ENCODE data around the gene MFSD6. TPM values are rescaled to one million over a fixed set of nuclear protein-coding genes. Genes with fewer than 3 reads are reported as not detected.

Gene MFSD6
- total and polyA plus RNA-seq, 2 of the 8 experiments (the other 6 are each of a cell fraction or from before 2014, with no cell fraction given): 1.8 to 5.1 TPM

- no peaks in the 10 kb centered on the region for H4K20me1 ChIP-seq (replicated peaks in 1 of 2; ENCODE audit: control insufficient read depth in 1 of 2, insufficient read depth in 2 of 2, low read length in 2 of 2)
- H4K91ac ChIP-seq (replicated peaks; ENCODE audit: insufficient read length, low read length): no peak overlapping the region
- no peak overlapping the region for H3K23ac ChIP-seq (ENCODE audit: insufficient read length)
- no peak overlapping the region for H2AFZ ChIP-seq (ENCODE audit: low read length)
- no peaks in the 10 kb centered on the region for H3K79me2 ChIP-seq (ENCODE audit: control insufficient read depth in 1 of 2, insufficient read depth in 2 of 2, low read length in 2 of 2)
- H3K56ac ChIP-seq (replicated peaks; ENCODE audit: insufficient read length, low read depth, low read length): no peak overlapping the region
- H3K9ac ChIP-seq (replicated peaks in 1 of 4; ENCODE audit: extremely low read depth in 1 of 4, low read depth in 3 of 4, low read length in 3 of 4): no peak overlapping the region
- ChIA-PET POLR2A (ENCODE audit: partially characterized antibody) (no interaction called here), CTCF (ENCODE audit: partially characterized antibody) (interaction anchor here (0.8 to 1.3 kb wide), 2 partner anchors 22 to 27 kb away, joined by 3 read pairs; no protein-coding TSS in a partner anchor)
- no peak overlapping the region for H2BK120ac ChIP-seq (replicated peaks; ENCODE audit: low read depth, low read length)
- no peak overlapping the region for H3K18ac ChIP-seq (ENCODE audit: extremely low read depth, low read length)
- H3K27me3 ChIP-seq (replicated peaks in 1 of 4; ENCODE audit: control insufficient read depth in 3 of 4, extremely low read depth in 1 of 4, insufficient read depth in 3 of 4, low read length in 3 of 4): no peaks in the 10 kb centered on the region
- no peak overlapping the region for H3K4me2 ChIP-seq (ENCODE audit: insufficient read depth in 1 of 2, low read depth in 2 of 2, low read length in 2 of 2)
- TF ChIP-seq TBP (IDR thresholded peaks at IDR 0.05; ENCODE audit: low read depth, low read length) (no peak), JUND (IDR thresholded peaks at IDR 0.05; ENCODE audit: low read length) (no peak), GTF2F1 (IDR thresholded peaks at IDR 0.05; ENCODE audit: borderline replicate concordance, low read depth, low read length) (no peak), RAD21 (IDR thresholded peaks at IDR 0.05 in 1 of 2, conservative IDR thresholded peaks at IDR 0.05 in 1 of 2; ENCODE audit: low read depth in 2 of 2, low read length in 2 of 2) (no peak), MAFK (IDR thresholded peaks at IDR 0.05; ENCODE audit: low read depth, low read length) (no peak), ASH2L (IDR thresholded peaks at IDR 0.05; ENCODE audit: low read length) (no peak), POLR2AphosphoS5 (IDR thresholded peaks at IDR 0.05; ENCODE audit: low read depth, low read length) (no peak), SIX5 (IDR thresholded peaks at IDR 0.05; ENCODE audit: low read depth, low read length) (no peak), RBBP5 (IDR thresholded peaks at IDR 0.05; ENCODE audit: borderline replicate concordance, low read depth, low read length) (no peak), BCL11A (IDR thresholded peaks at IDR 0.05; ENCODE audit: low read depth in 2 of 2, low read length in 2 of 2) (no peak), ATF3 (IDR thresholded peaks at IDR 0.05; ENCODE audit: insufficient read depth, low read depth, low read length) (no peak), CHD1 (IDR thresholded peaks at IDR 0.05; ENCODE audit: low read depth, low read length) (no peak), CBX8 (IDR thresholded peaks at IDR 0.05; ENCODE audit: borderline replicate concordance, low read depth, low read length) (no peak), CREB1 (IDR thresholded peaks at IDR 0.05) (no peak), CEBPB (IDR thresholded peaks at IDR 0.05; ENCODE audit: low read depth, low read length) (no peak), EGR1 (IDR thresholded peaks at IDR 0.05; ENCODE audit: borderline replicate concordance, low read depth, low read length) (no peak), KDM4A (IDR thresholded peaks at IDR 0.05; ENCODE audit: low read depth, low read length, severe bottlenecking) (no peak)
- H3K14ac ChIP-seq (ENCODE audit: insufficient read length): no peak overlapping the region
- no peaks in the 10 kb centered on the region for H3K36me3 ChIP-seq (ENCODE audit: control insufficient read depth in 2 of 4, insufficient read depth in 4 of 4, low read length in 3 of 4)
- H3K4ac ChIP-seq (replicated peaks; ENCODE audit: insufficient read length, low read depth, low read length): no peak overlapping the region
- no peak overlapping the region for H2BK20ac ChIP-seq (ENCODE audit: low read length)
- H3K9me3 ChIP-seq (ENCODE audit: insufficient read depth in 2 of 2, low read depth in 1 of 2, low read length in 1 of 2): no peaks in the 10 kb centered on the region
- DNase-seq (ENCODE audit: low read depth in 1 of 2, low spot score in 2 of 2) (no peak), FAIRE-seq (no peak)
- H3K23me2 ChIP-seq (ENCODE audit: low read depth, low read length): no peaks in the 10 kb centered on the region
- H2AK5ac ChIP-seq (ENCODE audit: low read depth, low read length): no peak overlapping the region
- H2BK12ac ChIP-seq (ENCODE audit: low read depth, low read length): no peak overlapping the region
- H3K4me1 ChIP-seq (replicated peaks in 1 of 4; ENCODE audit: control insufficient read depth in 3 of 4, insufficient read depth in 4 of 4, low read length in 3 of 4): no peaks in the 10 kb centered on the region
- no peak overlapping the region for H2BK5ac ChIP-seq (ENCODE audit: low read depth, low read length)
- H3K79me1 ChIP-seq (ENCODE audit: low read depth, low read length): no peaks in the 10 kb centered on the region
- H3K27ac ChIP-seq (ENCODE audit: low read depth, low read length): no peak overlapping the region
- no peak overlapping the region for H2BK15ac ChIP-seq (ENCODE audit: low read length)
- H4K8ac ChIP-seq (ENCODE audit: extremely low read depth, insufficient read depth, low read length): no peak overlapping the region
- H3K4me3 ChIP-seq (ENCODE audit: extremely low read depth in 1 of 4, insufficient read depth in 2 of 4, low read depth in 3 of 4, low read length in 4 of 4): no peak overlapping the region
- H4K5ac ChIP-seq (ENCODE audit: insufficient read length, low read depth, low read length): no peak overlapping the region
Observed at GRCh38 chr2:190482451-190482850, 74.3 kb downstream of the MFSD6 start.
